Fibroblast of the aortic adventitia (primary cell): ENCODE measurements around the gene BNC2. TPM values are rescaled to one million over a fixed set of nuclear protein-coding genes. Genes with fewer than 3 reads are reported as not detected.

Experiments
- DNase-seq: peaks from one replicate; pipeline ENCODE4 v3.0.0-alpha.2; 2010; ENCODE audit warnings: low read depth
- H3K4me3 ChIP-seq: 2 replicates; pipeline ENCODE4 v1.5.1; 2011; ENCODE audit warnings: low read depth, mild to moderate bottlenecking, control low read depth, low read length, moderate library complexity
- CTCF ChIP-seq: IDR thresholded peaks from 2 replicates; pipeline ENCODE4 v1.5.1; 2011; ENCODE audit warnings: mild to moderate bottlenecking, low read length, control low read depth, inconsistent platforms; ENCODE audit not compliant: insufficient read depth
- total RNA-seq: library from RNA; depleted of rRNA; stranded (reverse); fragments of >200 nt; gene quantifications from 2 replicates; pipeline ENCODE4 v1.2.3, GENCODE V29; 2012; ENCODE audit warnings: low replicate concordance

The BNC2 gene
- total RNA-seq, 1 donor: 53.3 TPM

GRCh38 chr9:16688814-16689213 is 181.7 kb downstream of the BNC2 start:
- peak; percentile 43 for DNase-seq
- H3K4me3 ChIP-seq: no peak overlapping the region
- no peak for TF ChIP-seq CTCF

GRCh38 chr9:16687678-16688369 is 182.6 kb downstream of the BNC2 start:
- DNase-seq: no peak
- TF ChIP-seq CTCF: no peak
- H3K4me3 ChIP-seq: no peak overlapping the region

- no peak for DNase-seq
- no peak for TF ChIP-seq CTCF
- no peak overlapping the region for H3K4me3 ChIP-seq
Measured at GRCh38 chr9:16683326-16683725, 187.1 kb downstream of the BNC2 start.

- DNase-seq: no peak
- no peak overlapping the region for H3K4me3 ChIP-seq
- TF ChIP-seq CTCF: no peak
Measured at GRCh38 chr9:16682273-16682672, 188.2 kb downstream of the BNC2 start.

GRCh38 chr9:16681652-16681987 is 188.8 kb downstream of the BNC2 start:
- TF ChIP-seq CTCF: no peak
- H3K4me3 ChIP-seq: no peak overlapping the region
- no peak for DNase-seq

GRCh38 chr9:16680975-16681651 is 189.4 kb downstream of the BNC2 start:
- peak; percentile 78 for DNase-seq
- no peak for TF ChIP-seq CTCF
- H3K4me3 ChIP-seq: no peak overlapping the region
